Neural cell (in vitro differentiated cells): ENCODE results near the gene SLC28A1.

Experiments used
- CTCF ChIP-seq: fragments of 450-650 bp; IDR thresholded peaks from 2 replicates; pipeline ENCODE4 v1.5.1; 2014; ENCODE audit warnings: antibody characterized with exemption, mild to moderate bottlenecking, moderate library complexity; ENCODE audit not compliant: poor library complexity, severe bottlenecking
- POLR2AphosphoS5 ChIP-seq: IDR thresholded peaks from 2 replicates; pipeline ENCODE4 v1.6.1; 2012

DNA sequence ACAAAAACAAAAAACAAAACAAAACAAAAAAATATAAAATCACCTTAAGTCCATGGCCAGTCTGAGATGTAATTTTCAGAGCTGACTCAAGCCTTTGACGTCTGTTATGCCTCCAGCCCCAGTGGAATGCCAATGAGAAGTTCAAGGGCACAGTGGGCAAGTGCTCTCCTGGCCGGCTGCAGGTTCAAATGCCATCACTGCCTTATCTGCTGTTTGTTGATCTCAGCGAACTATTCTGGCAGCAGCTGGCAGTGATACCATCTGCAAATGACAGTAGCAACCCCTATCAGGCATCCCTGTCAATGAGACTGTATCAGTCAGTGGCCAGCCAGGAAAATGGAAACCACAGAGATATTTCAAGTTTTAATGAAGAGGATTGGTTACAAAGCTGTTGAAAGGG is 86.4 kb downstream of the SLC28A1 start:
- TF ChIP-seq CTCF = no peak
- no peak for TF ChIP-seq POLR2AphosphoS5
